GM21723 (cell line): Measurements from ENCODE around the gene TBC1D1.
A peak's percentile ranks its signal among the peaks of the same experiment; 100 is the strongest.

ENCODE experiments used
- ATAC-seq: cut with Tn5 transposase; IDR thresholded peaks from one replicate; pipeline ENCODE4 v1.9.1; 2021; ENCODE audit warnings: mild to moderate bottlenecking, moderate library complexity; ENCODE audit not compliant: unreplicated experiment

The TBC1D1 gene, protein sequence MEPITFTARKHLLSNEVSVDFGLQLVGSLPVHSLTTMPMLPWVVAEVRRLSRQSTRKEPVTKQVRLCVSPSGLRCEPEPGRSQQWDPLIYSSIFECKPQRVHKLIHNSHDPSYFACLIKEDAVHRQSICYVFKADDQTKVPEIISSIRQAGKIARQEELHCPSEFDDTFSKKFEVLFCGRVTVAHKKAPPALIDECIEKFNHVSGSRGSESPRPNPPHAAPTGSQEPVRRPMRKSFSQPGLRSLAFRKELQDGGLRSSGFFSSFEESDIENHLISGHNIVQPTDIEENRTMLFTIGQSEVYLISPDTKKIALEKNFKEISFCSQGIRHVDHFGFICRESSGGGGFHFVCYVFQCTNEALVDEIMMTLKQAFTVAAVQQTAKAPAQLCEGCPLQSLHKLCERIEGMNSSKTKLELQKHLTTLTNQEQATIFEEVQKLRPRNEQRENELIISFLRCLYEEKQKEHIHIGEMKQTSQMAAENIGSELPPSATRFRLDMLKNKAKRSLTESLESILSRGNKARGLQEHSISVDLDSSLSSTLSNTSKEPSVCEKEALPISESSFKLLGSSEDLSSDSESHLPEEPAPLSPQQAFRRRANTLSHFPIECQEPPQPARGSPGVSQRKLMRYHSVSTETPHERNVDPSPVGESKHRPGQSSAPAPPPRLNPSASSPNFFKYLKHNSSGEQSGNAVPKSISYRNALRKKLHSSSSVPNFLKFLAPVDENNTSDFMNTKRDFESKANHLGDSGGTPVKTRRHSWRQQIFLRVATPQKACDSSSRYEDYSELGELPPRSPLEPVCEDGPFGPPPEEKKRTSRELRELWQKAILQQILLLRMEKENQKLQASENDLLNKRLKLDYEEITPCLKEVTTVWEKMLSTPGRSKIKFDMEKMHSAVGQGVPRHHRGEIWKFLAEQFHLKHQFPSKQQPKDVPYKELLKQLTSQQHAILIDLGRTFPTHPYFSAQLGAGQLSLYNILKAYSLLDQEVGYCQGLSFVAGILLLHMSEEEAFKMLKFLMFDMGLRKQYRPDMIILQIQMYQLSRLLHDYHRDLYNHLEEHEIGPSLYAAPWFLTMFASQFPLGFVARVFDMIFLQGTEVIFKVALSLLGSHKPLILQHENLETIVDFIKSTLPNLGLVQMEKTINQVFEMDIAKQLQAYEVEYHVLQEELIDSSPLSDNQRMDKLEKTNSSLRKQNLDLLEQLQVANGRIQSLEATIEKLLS (N-terminal part only)

DNA sequence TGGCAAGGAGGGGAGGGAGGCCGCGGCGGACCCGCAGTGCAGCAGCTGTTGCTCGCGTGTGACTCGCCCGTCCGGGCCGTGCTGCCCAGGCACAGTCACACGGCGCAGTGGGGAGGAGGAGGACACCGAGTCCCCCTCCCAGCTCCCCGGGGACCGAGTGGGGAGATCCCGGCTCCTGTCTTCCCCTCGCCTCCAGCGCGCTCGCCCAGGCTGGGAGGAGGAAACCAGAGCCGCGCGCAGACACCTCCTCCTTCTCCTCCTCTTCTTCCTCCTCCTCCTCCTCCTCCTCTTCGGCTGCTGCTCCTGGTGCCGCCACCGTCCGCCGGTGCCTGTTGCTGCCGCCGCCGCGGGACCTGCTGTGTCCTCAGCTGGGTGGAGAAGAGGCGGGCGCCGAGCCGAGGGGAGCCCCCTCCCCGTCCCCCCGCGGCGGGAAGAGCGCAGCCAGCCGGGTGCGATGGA, at the start of gene TBC1D1:
TBC1D1 (plus strand) TSS at position 284 of the 459 bp plus-strand sequence. CDS start 11,012 bp downstream, outside the sequence.
- ATAC-seq: peak; percentile 31

DNA sequence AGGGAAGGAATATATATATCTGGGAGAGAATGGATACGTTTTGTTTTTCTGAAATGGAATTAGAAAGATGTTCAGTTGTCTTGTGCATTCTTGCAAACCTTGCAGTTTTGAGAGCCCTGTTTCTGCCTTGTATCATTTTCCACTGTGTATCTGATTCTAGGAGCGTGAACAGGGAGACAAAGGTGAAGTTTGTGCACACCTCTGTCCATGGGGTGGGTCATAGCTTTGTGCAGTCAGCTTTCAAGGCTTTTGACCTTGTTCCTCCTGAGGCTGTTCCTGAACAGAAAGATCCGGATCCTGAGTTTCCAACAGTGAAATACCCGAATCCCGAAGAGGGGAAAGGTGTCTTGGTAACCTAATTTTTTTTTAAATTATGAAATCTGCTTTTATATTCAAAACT, 46.7 kb upstream of the TBC1D1 start:
- ATAC-seq: no peak

DNA sequence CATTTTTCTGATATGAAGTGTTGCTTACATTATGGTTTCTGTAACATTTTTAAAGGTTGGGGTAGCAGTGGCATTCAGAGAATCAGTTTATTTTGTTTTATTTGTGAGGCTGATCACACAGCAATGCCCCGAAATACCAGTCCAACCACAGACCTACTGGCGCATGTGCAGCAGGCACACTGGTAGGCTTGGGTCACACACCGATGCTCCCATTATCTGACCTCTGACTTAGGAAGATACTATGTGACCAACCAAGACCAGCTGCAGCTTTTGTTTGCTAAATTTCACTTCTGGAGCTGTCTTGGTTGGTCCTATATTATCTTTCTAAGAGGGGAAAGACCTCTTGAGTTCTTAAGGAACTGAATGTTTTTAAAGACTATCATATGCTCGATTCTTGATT, 45.7 kb upstream of the TBC1D1 start:
- ATAC-seq: no peak

DNA sequence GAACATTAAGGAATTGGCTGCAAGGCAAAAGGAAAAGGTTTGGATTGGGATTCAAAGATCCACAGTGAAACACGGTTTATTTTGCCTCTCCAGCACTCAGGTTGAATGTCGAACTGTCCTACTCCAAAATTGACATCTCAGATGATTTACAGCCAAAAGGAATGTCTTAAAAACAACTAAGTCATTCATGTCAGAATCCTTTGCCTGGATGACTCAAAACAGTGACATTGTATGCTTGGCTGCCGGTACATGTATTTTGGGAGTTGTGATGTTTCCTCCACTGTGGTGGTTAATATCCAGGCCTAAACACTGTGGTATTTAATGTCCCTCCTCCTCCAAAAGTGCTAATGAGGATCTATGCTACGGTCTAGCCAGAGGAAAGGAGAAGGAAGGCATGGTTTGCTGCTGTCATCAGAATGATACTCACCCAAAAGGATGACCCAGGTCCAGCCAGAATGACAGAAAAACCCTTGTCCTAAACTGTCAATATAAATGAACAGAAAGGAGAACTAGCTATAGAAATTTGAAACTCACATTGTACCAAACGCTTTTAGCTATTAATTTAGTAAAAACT, 43.5 kb upstream of the TBC1D1 start:
- no peak for ATAC-seq

DNA sequence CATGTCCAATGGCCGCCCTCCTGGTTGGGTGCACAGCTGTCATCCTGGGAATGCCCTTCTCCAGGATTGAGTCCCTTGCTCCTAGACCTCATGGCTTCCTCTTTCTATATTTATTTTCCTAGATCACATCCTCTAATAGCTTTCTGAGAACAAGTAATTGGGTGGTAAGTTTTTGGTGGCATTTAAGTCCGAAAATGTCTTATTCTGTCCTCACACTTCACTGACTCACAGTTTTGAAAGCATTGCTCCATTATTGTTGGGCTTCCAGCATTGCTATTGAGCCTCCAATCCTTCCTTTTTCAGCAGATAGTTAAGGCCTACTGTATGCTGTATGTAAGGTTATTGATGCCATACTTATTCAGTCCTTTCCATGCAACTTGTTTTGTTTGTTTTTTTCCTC, 38.5 kb upstream of the TBC1D1 start:
- no peak for ATAC-seq

DNA sequence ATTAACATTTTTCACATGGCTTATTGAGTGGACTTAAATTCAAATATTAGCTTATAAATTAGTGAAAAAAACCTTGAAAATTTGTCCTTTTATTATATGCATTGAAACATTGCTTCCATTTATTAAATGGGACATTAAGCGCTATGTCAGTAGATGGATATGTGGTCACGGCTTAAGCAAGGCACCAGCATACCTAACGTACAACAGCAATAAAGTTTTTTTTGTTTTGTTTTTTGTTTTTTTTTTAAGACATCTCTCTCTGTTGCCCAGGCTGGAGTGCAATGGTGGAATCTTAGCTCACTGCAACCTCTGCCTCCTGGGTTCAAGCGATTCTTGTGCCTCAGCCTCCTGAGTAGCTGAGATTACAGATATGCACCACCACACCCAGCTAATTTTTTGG, 32.8 kb upstream of the TBC1D1 start:
- no peak for ATAC-seq

DNA sequence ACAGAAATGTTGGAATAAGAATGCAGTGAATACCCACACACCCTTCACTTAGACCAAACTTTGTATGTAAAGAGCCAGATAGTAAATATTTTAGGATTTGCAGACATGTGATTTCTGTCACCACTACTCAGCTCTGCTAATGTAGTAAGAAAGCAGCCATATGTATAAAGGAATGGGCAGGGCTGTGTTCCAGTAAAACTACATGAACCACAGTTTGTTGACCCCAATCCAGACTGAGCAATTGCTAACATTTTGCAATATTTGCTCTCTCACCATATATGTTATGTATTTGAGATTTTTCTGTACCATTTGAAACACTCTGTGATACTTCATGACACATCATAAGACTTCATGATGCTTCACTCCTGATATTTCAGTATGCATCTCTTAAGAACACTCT, 32.0 kb upstream of the TBC1D1 start:
- no peak for ATAC-seq

DNA sequence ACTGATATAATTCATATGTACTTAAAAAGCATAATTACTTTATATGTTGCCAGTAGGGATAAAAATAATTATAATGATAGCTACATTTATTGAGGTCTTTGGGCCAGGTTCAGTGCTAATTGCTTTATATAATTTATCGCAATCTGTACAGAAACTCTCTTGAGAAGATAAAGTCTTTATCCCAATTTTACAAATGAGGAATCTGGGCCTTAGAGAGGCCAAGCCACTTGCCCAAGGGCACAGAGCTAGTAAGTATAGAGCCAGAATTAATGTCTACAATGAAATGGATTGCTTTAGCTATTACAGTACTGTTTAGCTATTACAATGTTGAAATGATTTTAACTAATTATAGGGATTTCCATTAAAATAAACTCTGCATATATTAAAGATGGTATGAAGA, 30.6 kb upstream of the TBC1D1 start:
- no peak for ATAC-seq

DNA sequence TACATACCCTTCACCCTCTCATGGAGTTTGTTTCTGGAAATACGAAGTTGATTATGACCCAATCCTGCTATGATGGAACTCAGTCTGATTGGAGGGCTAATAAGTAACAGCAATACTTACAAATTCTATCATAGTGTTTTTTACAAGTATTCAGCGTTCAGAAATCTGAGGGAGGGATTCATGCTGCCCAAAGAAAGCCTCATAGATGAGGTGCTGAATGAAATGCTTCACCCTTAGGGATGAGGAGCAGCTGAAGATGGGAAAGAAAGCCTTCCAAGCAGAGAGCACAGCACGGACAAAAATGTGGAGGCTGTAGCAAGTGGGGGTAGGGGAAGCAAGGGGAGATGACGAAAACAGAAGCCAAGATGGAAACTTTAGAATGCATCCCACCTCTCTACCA, 27.9 kb upstream of the TBC1D1 start:
- no peak for ATAC-seq

DNA sequence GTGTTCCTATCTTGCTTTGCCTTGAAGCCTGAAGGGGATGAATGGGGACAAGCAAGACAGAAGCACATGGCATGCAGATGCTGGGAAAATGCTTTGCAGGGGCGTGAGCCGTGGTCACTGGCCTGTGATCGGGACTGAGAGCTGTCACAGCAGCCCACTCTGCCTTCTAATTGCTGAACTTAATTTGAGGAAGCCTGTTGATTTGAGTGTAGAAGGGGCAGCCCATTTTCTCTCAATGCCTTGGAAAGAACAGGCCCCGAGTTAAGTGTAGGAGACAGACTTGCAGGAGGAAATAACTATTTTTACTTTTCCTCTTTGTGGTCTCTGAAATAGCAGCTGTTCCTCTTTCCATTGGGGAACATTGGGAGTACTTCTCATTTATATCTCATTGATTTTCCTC, 26.1 kb upstream of the TBC1D1 start:
- ATAC-seq: no peak

DNA sequence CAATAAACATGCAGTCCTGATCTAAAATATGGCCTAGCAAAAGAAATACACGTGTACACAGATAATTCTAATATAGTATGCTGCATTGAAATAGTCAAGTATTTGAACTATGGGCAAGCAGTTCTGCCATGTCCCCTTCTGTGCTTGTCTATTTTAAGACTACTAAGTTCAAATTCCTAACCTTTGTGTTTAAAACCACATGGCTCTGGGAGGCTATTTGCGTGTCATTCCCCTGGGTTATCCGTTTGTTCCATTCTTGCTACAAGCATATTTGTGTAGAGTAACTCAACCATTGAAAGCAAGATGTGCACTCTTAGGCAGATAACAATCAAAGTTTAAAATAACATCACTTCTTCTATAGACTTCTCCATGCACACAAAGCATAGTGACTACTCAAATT, 25.4 kb upstream of the TBC1D1 start:
- no peak for ATAC-seq

DNA sequence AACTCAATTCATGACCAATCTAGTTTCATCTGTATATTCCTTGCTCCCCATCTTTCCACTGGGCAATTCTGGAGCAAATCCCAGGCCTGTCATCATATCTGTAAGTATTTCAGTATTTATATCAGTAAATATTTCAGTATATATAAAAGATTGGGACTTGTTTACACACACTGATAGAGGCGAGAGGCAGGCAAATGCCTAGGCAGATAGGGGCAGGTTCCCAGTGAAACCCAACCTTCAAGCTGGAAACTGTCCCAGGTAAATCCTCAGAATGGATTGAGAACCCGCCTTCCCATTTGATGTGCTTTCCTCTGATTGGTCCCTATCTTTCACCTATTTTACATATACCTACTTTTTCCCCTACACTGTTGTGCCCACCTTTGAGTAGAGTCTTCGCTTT, 23.8 kb upstream of the TBC1D1 start:
- no peak for ATAC-seq

DNA sequence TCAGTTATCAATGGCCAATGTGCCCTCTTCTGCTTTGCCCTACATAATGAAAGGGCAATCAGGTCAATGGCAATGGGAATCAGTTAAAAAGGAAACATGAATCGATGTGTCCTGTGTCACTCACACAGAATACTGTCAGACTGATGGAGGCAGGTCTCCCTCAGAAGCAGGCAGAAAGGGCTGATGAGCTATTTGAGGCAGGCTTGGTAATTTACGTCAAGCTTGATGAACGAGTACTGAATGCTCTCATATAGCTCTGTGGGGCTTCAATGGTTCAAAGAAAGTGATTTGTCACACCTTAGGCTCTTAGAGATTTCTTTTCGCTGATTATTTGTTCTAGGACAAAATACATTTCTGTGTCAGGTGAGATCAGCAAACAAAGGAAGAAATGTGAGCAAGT, 22.6 kb upstream of the TBC1D1 start:
- ATAC-seq: no peak

DNA sequence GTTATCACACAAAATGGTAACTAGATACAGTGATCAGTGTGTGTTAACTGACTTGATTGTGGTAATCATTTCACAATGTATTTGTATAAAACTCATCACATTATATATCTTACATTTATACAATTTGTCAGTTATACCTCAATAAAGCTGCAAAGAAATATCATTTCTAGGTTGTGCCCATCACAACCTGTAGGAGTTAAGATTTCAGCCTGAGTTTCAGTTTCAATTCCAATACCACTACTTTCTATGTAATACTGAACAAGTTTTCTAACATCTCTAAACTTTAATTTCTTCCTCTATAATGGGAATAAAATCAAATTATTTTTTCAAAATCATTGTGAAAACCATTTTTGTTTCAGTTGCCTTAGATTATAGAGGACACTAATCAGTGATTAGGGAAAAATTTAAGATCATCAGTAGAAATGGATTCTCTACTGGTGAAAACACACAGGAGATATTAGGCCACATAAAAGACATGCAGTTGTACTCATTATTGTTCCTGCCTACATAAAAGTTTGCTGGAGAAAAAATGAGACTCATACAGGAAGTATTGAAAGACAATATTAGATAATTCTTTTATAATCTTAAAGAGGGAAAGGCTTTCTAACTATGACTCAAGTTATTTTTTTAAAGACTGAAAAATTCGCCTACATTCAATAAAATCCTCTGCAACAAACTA, 18.4 kb upstream of the TBC1D1 start:
- no peak for ATAC-seq

DNA sequence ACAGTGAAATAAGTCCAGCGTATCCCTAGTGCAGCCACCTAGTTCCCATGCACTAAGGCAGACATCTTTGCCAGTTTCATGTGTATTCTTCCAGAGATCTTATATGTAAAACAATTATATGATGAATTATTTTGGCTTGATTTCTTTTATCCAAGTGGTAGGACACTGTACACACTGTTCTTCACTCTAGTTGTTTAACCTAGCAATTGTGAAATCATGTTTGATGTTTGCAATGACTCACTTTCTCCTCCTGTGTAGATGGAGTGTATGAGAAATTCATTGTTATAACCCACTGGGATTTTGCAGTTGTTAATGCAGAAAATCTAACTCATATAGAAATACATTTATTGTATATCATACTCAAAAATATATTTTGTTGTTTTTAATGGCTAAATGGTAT, 17.5 kb upstream of the TBC1D1 start:
- ATAC-seq: no peak

DNA sequence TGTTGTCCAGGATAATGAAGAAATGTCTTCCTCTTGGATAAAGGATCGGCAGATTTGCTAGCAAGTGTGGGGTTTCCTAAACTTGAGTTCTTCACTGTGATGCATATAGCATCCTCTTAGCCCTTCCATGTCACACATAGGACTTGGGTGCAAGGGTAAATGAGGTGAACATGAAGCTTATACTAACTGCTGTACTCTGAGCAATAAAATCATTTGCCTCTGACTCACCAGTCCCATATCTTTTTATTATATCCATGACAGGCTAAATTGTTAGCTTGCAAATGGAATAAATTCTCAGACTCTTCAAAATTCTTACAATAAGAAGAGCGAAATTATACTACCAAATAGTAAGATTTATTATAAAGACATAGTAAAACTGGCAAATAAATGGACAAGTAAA, 14.7 kb upstream of the TBC1D1 start:
- no peak for ATAC-seq

DNA sequence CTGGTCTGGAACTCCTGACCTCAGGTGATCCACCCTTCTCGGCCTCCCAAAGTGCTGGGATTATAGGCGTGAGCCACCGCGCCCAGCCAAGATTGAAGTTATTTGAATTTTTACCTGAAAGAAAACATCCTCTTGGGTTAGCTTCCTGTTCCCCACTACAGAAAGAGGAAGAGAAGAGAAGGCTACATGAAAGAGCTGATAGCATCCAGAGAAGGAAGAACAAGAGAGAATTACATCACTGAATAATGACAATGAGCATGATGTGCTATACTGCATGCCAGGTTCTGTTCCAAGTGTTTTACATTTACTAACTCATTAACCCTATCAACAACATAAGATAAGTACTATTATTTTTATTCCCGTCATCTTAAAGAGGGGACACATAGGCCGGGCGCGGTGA, 11.5 kb upstream of the TBC1D1 start:
- no peak for ATAC-seq

DNA sequence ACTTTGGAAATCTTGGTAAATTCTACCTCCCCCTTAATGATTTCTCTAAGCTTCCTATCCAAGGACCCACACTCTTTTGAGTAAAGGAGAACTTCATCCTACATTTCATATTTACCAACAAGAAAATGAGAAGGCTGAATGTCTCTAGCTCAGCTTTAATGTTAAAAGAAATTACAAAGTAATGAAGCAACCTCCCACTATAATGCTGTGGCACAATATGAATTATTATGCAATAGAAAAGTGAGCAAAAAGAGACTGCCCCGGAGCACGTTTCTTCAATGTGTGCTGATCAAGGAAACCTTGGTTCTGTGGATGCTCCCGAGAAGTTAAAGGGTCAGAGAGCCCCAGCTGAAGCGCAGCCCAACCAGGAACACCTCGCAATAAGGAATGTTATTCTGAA, 9.1 kb upstream of the TBC1D1 start:
- no peak for ATAC-seq

DNA sequence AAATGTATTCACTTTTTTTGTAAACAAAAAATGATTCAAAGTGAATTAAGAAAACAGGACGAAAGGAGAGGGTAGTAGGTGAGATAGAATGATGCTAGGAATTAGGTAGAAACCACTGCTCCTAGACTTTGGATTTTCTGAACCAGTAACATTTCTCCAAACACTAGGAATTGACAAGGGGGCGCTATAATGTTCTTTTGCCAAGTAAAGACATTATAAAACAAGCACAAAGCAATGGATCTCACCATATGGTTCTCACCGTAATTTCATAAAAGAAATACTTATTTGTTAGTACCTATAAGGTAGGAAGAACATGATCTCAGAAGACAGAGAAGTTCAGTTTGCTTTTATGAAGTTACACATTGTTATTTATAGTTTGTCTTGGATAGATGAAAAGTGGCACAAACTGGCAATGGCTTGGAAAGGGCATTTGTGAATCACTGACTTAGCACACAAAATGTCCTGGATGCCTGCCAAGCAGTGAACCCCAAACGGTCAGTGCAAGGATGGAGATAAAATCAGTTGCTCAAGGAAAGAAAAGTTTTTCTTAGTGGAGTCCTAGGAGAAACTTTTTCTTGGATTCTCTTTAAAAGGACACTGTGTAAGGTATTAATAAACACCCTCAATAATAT, 8.1 kb upstream of the TBC1D1 start:
- ATAC-seq: no peak
